IPS-18a (cell line): ENCODE data around the gene PRXL2B.

Source experiments
- H3K27ac ChIP-seq: one replicate; pipeline ENCODE4 v1.5.1; 2013; ENCODE audit warnings: low read length
- H3K27me3 ChIP-seq: one replicate; pipeline ENCODE4 v1.6.1; 2013; ENCODE audit warnings: mild to moderate bottlenecking, low read length; ENCODE audit not compliant: control insufficient read depth, insufficient read depth
- H3K36me3 ChIP-seq: one replicate; pipeline ENCODE4 v1.6.1; 2013; ENCODE audit warnings: low read depth, low read length; ENCODE audit not compliant: control insufficient read depth
- H3K4me1 ChIP-seq: one replicate; pipeline ENCODE4 v1.6.1; 2013; ENCODE audit warnings: low read depth, low read length; ENCODE audit not compliant: control insufficient read depth
- H3K4me3 ChIP-seq: one replicate; pipeline ENCODE4 v1.5.1; 2013; ENCODE audit warnings: low read length
- H3K9ac ChIP-seq: one replicate; pipeline ENCODE4 v1.6.1; 2013; ENCODE audit warnings: mild to moderate bottlenecking, low read length, moderate library complexity
- H3K9me3 ChIP-seq: one replicate; pipeline ENCODE4 v1.6.1; 2013; ENCODE audit warnings: low read depth, low read length; ENCODE audit not compliant: control insufficient read depth

PRXL2B gene

DNA sequence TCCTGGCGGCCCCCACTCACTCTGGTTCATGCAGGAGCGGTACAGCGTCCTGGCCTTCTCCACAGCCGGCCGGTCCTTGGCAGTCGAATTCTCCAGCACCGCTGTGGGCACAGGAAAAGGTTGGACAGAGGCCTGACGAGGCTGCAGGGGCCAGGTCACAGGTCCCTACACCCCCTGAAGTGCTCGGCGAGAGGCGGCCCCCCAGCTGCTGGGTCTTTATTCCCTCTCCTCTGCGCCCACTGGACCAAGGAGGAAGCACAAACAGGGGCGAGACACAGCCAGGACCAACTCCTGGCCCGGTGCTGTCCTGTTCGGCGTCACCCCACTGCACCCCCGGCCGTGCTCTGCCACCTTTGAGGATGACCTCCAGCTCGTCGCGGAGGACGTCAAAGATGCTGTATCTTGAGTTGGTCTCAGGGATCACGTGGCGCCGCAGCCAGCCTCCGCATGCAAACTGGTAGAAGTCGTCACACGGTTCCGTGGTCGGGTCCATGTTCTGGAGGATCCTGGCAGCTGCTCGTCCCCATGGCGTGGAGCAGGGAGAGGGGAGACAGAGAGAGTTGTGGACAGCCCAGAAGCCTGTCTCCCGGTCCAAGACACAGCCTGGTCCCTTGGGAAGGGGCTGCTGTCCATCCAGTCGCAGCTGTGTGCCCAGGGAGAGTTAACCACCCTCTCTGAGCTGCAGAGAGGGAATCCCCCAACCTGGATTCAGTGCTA, 22.9 kb downstream of the PRXL2B start:
- Histone ChIP-seq H3K9me3 (no peaks in the 10 kb centered on the region), H3K27ac (no peak overlapping the region), H3K4me1 (no peaks in the 10 kb centered on the region), H3K4me3 (no peak overlapping the region), H3K36me3 (no peaks in the 10 kb centered on the region), H3K27me3 (no peaks in the 10 kb centered on the region), H3K9ac (no peak overlapping the region)

GRCh38 chr1:2610036-2610959, 23.7 kb downstream of the PRXL2B start:
- H3K4me3 ChIP-seq: peak overlapping the region; percentile 26
- H3K9ac ChIP-seq: no peak overlapping the region
- no peak overlapping the region for H3K27ac ChIP-seq
- no peaks in the 10 kb centered on the region for H3K9me3 ChIP-seq
- H3K4me1 ChIP-seq: no peaks in the 10 kb centered on the region
- H3K36me3 ChIP-seq: no peaks in the 10 kb centered on the region
- no peaks in the 10 kb centered on the region for H3K27me3 ChIP-seq

DNA sequence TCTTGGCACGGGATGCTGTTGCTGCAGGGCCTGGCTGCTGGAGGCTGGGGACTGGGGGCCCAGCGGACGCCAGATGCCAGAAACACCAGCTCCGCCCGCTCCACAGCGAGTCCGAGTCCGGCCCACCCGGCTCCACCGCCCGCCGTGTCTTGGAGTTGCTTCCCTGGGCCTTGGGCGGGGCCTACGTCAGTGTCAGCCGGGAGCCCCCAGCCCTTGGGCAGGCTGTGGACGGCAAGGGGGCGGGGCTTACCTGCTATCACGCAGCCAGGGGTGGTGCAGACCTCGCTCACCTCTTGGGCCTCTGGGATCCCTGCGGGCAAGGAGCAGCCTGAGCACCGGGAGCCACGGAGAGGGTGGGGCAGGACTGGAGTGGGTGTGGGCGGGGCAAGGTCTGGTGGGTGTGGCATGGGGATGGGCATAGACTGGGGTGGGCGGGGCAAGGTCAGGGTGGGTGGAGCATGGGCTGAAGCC, 24.5 kb downstream of the PRXL2B start:
- Histone ChIP-seq H3K27me3 (no peaks in the 10 kb centered on the region), H3K4me3 (peak overlapping the region; percentile 26), H3K9ac (no peak overlapping the region), H3K9me3 (peaks cover 3% of the 10 kb centered on the region), H3K4me1 (no peaks in the 10 kb centered on the region), H3K27ac (no peak overlapping the region), H3K36me3 (no peaks in the 10 kb centered on the region)

GRCh38 chr1:2611621-2612437, 25.3 kb downstream of the PRXL2B start:
- H3K9me3 ChIP-seq: peaks cover 3% of the 10 kb centered on the region
- no peaks in the 10 kb centered on the region for H3K27me3 ChIP-seq
- no peak overlapping the region for H3K27ac ChIP-seq
- no peaks in the 10 kb centered on the region for H3K4me1 ChIP-seq
- no peak overlapping the region for H3K9ac ChIP-seq
- no peaks in the 10 kb centered on the region for H3K36me3 ChIP-seq
- no peak overlapping the region for H3K4me3 ChIP-seq

- Histone ChIP-seq H3K36me3 (no peaks in the 10 kb centered on the region), H3K9ac (no peak overlapping the region), H3K27me3 (no peaks in the 10 kb centered on the region), H3K4me1 (no peaks in the 10 kb centered on the region), H3K27ac (no peak overlapping the region), H3K9me3 (peaks cover 3% of the 10 kb centered on the region), H3K4me3 (no peak overlapping the region)
Measured at GRCh38 chr1:2612591-2613365, 26.2 kb downstream of the PRXL2B start.

GRCh38 chr1:2614145-2614544, 27.6 kb downstream of the PRXL2B start:
- peaks cover 3% of the 10 kb centered on the region for H3K9me3 ChIP-seq
- no peak overlapping the region for H3K4me3 ChIP-seq

GRCh38 chr1:2617971-2618470, 31.4 kb downstream of the PRXL2B start:
- peaks cover 3% of the 10 kb centered on the region for H3K9me3 ChIP-seq
- no peaks in the 10 kb centered on the region for H3K27me3 ChIP-seq
- H3K36me3 ChIP-seq: no peaks in the 10 kb centered on the region
- no peak overlapping the region for H3K27ac ChIP-seq
- no peaks in the 10 kb centered on the region for H3K4me1 ChIP-seq
- H3K9ac ChIP-seq: no peak overlapping the region
- no peak overlapping the region for H3K4me3 ChIP-seq

More at GRCh38 chr1:2614145-2614544, 27.6 kb downstream of the PRXL2B start:
- Histone ChIP-seq H3K36me3 (no peaks in the 10 kb centered on the region), H3K9ac (no peak overlapping the region), H3K4me1 (no peaks in the 10 kb centered on the region), H3K27me3 (no peaks in the 10 kb centered on the region), H3K27ac (no peak overlapping the region)

GRCh38 chr1:2623571-2624337, 37.2 kb downstream of the PRXL2B start:
- Histone ChIP-seq H3K27ac (no peak overlapping the region), H3K4me1 (no peaks in the 10 kb centered on the region), H3K27me3 (peaks cover 34% of the 10 kb centered on the region), H3K9ac (no peak overlapping the region), H3K4me3 (no peak overlapping the region), H3K36me3 (no peaks in the 10 kb centered on the region), H3K9me3 (no peaks in the 10 kb centered on the region)

GRCh38 chr1:2624735-2625300, 38.2 kb downstream of the PRXL2B start:
- H3K27me3 ChIP-seq: peaks cover 44% of the 10 kb centered on the region
- no peaks in the 10 kb centered on the region for H3K36me3 ChIP-seq
- H3K4me3 ChIP-seq: no peak overlapping the region
- no peaks in the 10 kb centered on the region for H3K9me3 ChIP-seq
- no peaks in the 10 kb centered on the region for H3K4me1 ChIP-seq
- H3K27ac ChIP-seq: no peak overlapping the region
- H3K9ac ChIP-seq: no peak overlapping the region

DNA sequence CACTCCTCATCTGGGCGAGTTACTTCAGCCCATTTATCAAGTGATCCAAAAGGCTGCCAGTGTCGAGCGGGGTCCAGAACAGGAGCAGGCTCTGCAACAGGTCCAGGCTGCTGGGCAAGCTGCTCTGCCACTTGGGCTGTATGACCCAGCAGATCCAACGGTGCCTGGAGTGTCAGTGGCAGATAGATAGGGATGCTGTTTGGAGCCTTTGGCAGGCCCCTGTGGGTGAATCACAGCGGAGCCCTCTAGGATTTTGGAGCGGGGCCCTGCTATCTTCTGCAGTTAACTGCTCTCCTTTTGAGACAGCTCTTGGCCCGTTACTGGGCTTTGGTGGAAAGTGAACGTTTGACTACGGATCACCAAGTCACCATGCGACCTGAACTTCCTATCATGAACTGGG, 38.7 kb downstream of the PRXL2B start:
- no peaks in the 10 kb centered on the region for H3K4me1 ChIP-seq
- H3K9ac ChIP-seq: no peak overlapping the region
- H3K4me3 ChIP-seq: no peak overlapping the region
- H3K27ac ChIP-seq: no peak overlapping the region
- H3K9me3 ChIP-seq: no peaks in the 10 kb centered on the region
- H3K27me3 ChIP-seq: peaks cover 49% of the 10 kb centered on the region
- no peaks in the 10 kb centered on the region for H3K36me3 ChIP-seq
